Lower leg skin (tissue), 4 donors: ENCODE data around the gene PDE4A. TPM values are rescaled to one million over a fixed set of nuclear protein-coding genes. Genes with fewer than 3 reads are reported as not detected.
"Not testable (repeated sequence)": the region's sequence is repeated elsewhere in the genome, so short reads cannot be mapped to it uniquely, and the experiment has no call there.

Source experiments
- DNase-seq, 2 donors: peaks; one replicate each; pipeline ENCODE4 v3.0.0-alpha.2; 2019; ENCODE audit warnings: low spot score in 2 of 2
- H3K4me3 ChIP-seq: fragments of 200-600 bp; sonication (generic); 2 replicates; pipeline ENCODE4 v1.5.1; 2017; ENCODE audit warnings: mild to moderate bottlenecking, low read depth; ENCODE audit not compliant: poor library complexity, severe bottlenecking
- CTCF ChIP-seq, 3 donors: fragments of 450-650 bp; IDR thresholded peaks; one replicate each; pipeline ENCODE4 v1.5.1; 2016; ENCODE audit warnings: antibody characterized with exemption in 3 of 3, mild to moderate bottlenecking in 3 of 3, moderate library complexity in 2 of 3
- POLR2A ChIP-seq, 2 donors: fragments of 450-650 bp; IDR thresholded peaks; one replicate each; pipeline ENCODE4 v1.6.1; 2016 to 2017; ENCODE audit warnings: antibody characterized with exemption in 2 of 2, mild to moderate bottlenecking in 1 of 2, moderate library complexity in 1 of 2
- WGBS, 2 donors: methylation state at CpG; one replicate each; pipeline ENCODE4 v1.1.5; 2018; 5-methylcytosine and 5-hydroxymethylcytosine counted together
- intact Hi-C: fragments of 100-400 bp; cut with DNase I; formaldehyde crosslinking; loops from one replicate; pipeline ENCODE4 v1.15.0; 2023; ENCODE audit warnings: low total_unique reads
- total RNA-seq, 4 donors: library from RNA; depleted of rRNA; stranded (reverse); fragments of >200 nt; gene quantifications; one replicate each; pipeline ENCODE4 v1.1.0, GENCODE V29; 2016

Gene PDE4A
- total RNA-seq, 4 donors from 2014 or later, result 4.1 to 6.8 (median 5.7) TPM

GRCh38 chr19:10380313-10381102 is 39.8 kb upstream of the PDE4A start, which contains the start of gene TYK2:
TYK2 (minus strand) TSS chr19:10380572; CDS start chr19:10378406, 2,166 bp downstream.
- WGBS, 2 donors, result 0 to 1% methylated on average over 56 to 58 of the region's 58 CpGs
- peak within 1 kb of the TSS; percentile 89 for H3K4me3 ChIP-seq
- intact Hi-C loops, result no loop called here
- DNase-seq, result peak; percentile 96 to 99
- no peak for TF ChIP-seq CTCF (IDR thresholded peaks at IDR 0.05)
- peak in 1 of 2 donors; percentile 17 for TF ChIP-seq POLR2A (IDR thresholded peaks at IDR 0.05)

- WGBS, 2 donors, result 87 to 89% methylated on average over 8 of the region's 8 CpGs
- H3K4me3 ChIP-seq, intact Hi-C loops, DNase-seq: not testable (repeated sequence)
Measured at GRCh38 chr19:10383223-10383499, 37.2 kb upstream of the PDE4A start.

GRCh38 chr19:10384580-10384979 is 35.8 kb upstream of the PDE4A start:
- TF ChIP-seq POLR2A (IDR thresholded peaks at IDR 0.05) (no peak), CTCF (IDR thresholded peaks at IDR 0.05) (no peak)
- H3K4me3 ChIP-seq, result no peak overlapping the region
- intact Hi-C loops, result no loop called here
- DNase-seq, result no peak
- 80 to 85% methylated on average over 9 of the region's 9 CpGs for WGBS, 2 donors

- WGBS, 2 donors, result 0% methylated on average over 3 of the region's 3 CpGs
- peak; percentile 87 to 98 for DNase-seq
- TF ChIP-seq CTCF (IDR thresholded peaks at IDR 0.05) (peak in 2 of 3 donors; percentile 55 to 85), POLR2A (IDR thresholded peaks at IDR 0.05) (no peak)
- no peak overlapping the region for H3K4me3 ChIP-seq
- intact Hi-C loops, result loop anchor here (2.0 kb wide), 1 partner anchor 120 kb away; no protein-coding TSS in a partner anchor
Measured at GRCh38 chr19:10388957-10389356, 31.4 kb upstream of the PDE4A start.

- 48% methylated on average over 11 to 12 of the region's 12 CpGs for WGBS, 2 donors
- no peak for DNase-seq
- TF ChIP-seq POLR2A (IDR thresholded peaks at IDR 0.05) (no peak), CTCF (IDR thresholded peaks at IDR 0.05) (no peak)
- intact Hi-C loops, result loop anchor here (2.0 kb wide), 2 partner anchors 27 to 121 kb away; no protein-coding TSS in a partner anchor
- H3K4me3 ChIP-seq, result no peak overlapping the region
Measured at GRCh38 chr19:10389863-10390262, 30.5 kb upstream of the PDE4A start.

- 50 to 51% methylated on average over 9 of the region's 9 CpGs for WGBS, 2 donors
- H3K4me3 ChIP-seq, result no peak overlapping the region
- intact Hi-C loops, result loop anchor here (2.0 kb wide), 1 partner anchor 28 kb away; no protein-coding TSS in a partner anchor
- peak in 1 of 2 donors; percentile 93 for DNase-seq
- TF ChIP-seq POLR2A (IDR thresholded peaks at IDR 0.05), result no peak
- TF ChIP-seq CTCF (IDR thresholded peaks at IDR 0.05), result peak in 1 of 3 donors; percentile 41
Measured at GRCh38 chr19:10390652-10391286, 29.6 kb upstream of the PDE4A start.
